ENCODE measurements around the gene LHFPL3.

Gene LHFPL3

GRCh38 chr7:104804696-104805095 is 476.3 kb downstream of the LHFPL3 start:
- no peak for DNase-seq

DNA sequence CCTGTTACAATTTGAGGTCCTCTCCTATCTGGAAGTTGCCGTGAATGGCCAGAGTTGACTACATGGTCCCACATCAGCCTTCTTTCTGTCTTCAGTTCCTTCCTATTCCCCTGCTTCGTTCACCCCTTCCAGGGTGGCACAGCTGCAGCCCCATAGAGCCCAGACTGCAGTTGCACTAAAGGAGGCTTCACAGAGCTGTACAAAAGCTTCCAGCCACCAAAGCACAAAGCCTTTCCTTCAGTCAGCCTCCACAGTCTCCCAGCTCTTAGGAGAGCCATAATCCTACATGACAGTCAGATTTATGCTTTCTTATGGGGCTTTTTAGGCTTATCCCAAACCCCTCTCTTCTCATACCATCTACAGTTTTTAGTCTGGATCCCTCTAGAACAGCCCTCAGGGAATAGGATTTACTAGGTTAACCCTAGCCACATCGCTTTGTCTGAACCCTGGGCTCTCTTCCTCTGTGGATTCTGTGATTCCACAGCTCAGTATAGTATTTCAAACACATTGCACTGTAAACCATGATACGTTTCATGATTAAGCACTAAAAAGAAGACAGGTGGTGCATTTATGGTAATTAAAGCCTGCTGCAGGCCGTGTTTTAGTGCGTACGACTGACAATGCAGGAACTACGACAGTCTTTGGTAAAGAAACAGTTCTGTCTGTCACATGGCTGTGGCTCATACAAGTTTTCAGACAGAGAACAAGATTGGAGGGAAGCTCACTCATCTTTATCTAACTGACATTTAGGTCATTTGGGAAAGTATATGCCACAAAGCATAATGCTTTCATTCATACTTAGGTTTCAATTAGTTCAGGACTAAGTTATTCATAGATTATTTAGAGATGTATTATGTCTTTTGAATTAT is 477.3 kb downstream of the LHFPL3 start:
- peak; percentile 81 for DNase-seq

GRCh38 chr7:104807671-104808070 is 479.3 kb downstream of the LHFPL3 start:
- no peak for DNase-seq

DNA sequence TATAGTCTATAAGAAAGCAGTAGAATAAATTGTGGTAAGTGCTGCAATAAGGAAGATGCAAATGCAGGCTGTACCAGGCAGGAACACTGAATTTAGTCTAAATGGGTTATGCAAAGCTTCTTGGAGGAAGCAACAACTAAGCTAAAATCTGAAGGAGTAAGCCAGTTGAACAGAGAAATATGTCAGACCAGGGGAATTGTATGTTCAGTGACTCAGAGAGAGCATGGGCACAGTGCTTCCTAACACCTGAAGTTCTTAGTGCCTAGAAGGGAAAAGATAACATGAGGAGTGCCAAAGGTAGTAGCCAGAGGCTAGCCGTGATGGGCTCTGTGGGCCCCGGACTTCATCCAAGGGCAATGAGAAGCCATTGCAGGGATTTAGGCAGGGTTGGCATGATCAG is 481.5 kb downstream of the LHFPL3 start:
- DNase-seq = no peak

DNA sequence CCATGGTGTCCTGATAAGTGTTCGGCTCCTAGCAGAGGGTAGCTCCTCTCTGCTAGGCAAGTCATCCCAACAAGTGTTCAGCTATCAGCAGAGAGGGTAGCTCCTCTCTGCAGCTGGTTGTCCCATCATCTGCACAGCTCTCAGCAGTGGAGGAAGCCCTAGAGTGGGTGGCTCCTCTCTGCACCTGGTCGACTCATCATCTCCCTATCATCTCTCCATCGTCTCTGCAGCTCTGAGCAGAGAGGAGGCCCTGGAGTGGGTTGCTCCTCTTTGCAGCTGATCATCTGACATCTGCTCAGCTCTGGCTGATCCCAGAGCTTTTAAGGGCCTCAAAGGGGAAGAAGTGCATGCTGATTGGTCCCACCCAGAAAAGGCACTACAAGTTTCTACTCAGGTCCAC is 485.7 kb downstream of the LHFPL3 start:
- no peak for DNase-seq

DNA sequence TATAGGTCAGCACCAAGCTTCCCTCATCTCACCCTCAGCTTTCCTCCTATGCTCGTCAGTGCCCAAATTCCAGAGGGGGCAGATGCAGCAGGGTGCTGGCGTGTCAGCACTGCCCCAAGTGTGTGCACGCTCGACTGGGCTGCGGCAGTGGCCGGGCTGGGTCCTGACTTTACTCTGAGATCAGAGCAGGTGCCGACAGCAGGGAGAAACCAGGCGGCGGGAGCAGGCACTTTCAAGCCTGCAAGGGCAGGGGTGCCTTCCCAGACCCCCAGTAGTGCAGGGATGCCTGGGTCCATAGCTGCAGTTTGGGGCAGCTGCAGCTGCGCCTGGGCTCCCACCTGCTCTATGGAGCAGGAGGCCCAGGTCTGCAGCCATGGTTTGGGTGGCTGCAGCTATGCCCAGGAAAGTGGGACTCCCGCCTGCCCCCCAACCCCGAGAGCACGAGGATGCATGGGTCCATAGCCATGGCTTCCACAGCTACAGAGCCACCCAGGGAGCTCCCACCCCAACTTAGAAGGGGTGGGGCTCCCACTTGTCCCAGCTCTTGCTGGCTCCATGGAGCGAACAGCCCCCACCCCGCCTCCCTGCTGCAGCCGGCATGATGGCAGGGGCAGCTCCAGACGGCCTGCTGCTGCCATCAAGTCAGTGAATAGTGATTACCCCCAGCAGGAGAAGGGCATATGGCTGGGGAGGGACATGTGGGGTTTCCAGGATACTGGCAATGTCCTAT is 486.4 kb downstream of the LHFPL3 start:
- DNase-seq = peak; percentile 15

DNA sequence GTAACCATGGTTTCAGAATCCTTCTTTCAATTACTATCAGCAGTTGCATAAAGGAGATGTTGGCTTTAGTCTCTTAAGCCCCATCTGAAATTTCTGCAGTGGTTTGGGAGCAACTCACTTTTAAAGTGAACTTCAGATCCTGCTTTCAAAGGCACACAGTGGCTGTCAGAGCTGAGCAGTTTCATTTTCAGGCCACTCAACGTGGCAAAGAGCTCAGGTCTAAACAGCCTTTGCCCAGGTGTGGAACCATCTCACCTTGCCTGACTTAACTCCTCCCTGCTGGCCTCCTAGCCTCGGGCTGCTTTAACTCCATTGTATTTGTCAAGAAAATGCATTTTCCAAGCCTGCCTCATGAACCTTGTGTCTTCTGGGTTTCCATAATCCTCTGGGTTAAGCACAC is 488.1 kb downstream of the LHFPL3 start:
- DNase-seq = no peak

DNA sequence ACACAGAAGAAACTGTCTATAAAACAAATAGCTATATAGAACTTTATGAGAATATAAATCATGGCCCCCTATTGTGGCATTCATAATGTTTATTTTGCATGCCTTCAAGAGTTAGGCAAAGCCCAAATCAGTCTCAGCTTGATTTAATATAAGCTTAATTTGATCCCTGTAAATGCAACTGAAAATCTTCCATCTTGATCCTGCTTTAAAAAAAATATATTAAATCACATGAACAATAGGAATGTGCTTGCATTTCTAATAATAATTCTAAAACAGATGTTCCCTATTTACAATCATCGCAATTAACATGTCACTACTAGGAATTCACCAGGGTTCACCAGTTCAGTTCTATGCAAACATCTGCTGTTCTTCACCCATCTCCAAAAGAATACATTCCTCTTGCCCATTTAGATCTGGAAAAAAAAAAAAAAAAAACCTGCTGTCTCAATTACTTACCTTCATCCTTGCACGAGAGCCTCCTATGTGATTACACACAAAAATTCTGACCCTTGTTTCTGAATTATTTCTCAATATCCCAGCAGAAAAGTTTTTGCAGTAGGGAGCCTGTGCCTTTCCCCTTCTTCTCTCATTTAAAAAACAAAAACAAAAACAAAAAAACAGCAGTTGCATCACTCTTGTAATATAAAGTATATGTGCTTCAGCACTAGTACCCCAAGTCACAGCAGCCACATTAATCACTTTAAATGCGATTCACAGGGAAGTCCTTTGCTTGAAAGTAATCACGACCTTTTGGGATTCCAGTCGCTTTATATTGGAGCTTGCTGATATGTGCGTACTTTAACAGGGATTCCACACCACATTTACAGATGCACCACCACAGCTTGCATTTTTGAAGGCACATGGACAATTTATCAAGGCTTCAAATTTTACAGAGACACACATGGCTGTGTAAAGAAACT is 490.8 kb downstream of the LHFPL3 start:
- DNase-seq = peak; percentile 100

- DNase-seq = no peak
Measured at GRCh38 chr7:104820836-104821535, 492.6 kb downstream of the LHFPL3 start.

- no peak for DNase-seq
Measured at GRCh38 chr7:104823177-104823576, 494.8 kb downstream of the LHFPL3 start.

DNA sequence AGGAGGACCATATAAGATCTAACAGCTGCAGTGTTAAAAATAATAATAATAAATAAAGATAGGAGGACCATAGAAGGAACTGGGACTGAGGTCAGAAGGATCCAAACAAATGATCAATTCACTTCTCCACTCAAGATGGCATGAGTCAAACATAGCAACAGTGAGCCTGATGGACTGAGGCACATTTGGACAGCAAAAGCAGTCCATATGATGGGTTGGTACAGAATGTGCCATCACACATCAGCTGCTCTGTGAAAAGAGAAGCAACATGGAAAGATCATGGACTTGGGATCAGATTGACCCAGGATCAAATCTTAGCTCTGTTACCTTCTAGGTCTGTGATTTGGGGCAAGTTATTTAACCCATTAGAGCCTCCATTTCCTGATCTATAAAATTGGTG is 496.7 kb downstream of the LHFPL3 start:
- no peak for DNase-seq

DNA sequence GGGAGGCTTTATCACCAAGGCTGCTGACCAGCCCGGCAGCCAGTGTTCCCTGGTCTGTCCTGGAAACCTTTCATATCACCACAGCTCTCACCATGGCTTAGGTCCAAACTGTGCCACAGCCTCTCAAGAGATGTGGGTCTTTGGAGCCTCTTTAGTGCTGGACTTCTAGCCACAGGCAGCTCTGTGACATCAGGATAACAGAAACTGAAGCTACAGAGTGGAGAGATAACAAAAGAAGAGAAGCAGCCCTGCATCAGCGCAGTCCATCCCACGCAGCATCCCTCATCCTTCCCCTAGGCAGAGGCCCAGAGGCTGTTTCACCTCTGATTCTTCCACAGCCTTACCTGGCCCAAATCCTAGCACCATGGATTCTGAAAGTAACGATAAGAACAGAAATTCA is 497.7 kb downstream of the LHFPL3 start:
- no peak for DNase-seq

GRCh38 chr7:104836976-104837375 is 508.6 kb downstream of the LHFPL3 start:
- DNase-seq = no peak

- DNase-seq = peak; percentile 14
Measured at GRCh38 chr7:104838537-104839299, 510.3 kb downstream of the LHFPL3 start.

- DNase-seq = no peak
Measured at GRCh38 chr7:104839842-104840241, 511.4 kb downstream of the LHFPL3 start.

- DNase-seq = no peak
Measured at GRCh38 chr7:104841798-104842197, 513.4 kb downstream of the LHFPL3 start.

DNA sequence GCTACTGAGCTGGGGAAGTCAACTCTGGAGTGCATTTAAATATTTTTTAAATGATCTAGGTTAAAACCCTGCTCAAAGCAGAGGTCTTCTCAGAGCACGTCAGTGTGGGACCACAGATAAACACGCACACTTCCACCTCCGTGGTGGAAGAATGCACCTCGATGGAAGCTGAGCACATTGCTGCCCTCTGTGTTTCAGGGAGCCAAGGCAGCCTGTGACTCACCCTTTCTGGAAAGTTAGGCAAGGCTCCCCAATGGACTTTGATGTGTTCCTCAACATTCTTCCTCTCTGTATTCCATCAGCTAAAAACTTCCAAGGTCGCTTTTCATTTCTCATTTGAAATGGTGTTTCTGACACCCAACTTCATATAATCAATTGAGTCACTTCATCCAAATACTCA is 514.8 kb downstream of the LHFPL3 start:
- DNase-seq = no peak

DNA sequence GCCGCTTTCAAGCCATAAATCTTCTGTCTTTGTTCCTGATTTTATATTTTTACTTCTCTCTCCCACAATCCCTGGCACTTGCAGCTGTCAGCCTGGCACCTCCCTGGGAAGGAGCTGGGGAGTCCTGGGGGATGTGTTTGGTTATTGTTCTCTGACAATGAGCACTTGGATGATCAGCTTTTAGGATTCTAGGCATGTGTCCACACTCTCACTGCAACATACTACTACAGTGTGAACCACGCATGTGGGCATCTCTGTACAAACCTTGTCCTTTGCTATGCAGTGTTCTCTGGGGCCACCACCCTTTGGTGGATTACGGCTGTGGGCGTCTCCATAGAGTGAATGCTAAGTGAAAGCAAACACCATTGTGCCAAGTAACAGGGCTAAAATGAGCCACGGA is 517.2 kb downstream of the LHFPL3 start:
- DNase-seq = no peak

GRCh38 chr7:104846731-104847130 is 518.3 kb downstream of the LHFPL3 start:
- no peak for DNase-seq

DNA sequence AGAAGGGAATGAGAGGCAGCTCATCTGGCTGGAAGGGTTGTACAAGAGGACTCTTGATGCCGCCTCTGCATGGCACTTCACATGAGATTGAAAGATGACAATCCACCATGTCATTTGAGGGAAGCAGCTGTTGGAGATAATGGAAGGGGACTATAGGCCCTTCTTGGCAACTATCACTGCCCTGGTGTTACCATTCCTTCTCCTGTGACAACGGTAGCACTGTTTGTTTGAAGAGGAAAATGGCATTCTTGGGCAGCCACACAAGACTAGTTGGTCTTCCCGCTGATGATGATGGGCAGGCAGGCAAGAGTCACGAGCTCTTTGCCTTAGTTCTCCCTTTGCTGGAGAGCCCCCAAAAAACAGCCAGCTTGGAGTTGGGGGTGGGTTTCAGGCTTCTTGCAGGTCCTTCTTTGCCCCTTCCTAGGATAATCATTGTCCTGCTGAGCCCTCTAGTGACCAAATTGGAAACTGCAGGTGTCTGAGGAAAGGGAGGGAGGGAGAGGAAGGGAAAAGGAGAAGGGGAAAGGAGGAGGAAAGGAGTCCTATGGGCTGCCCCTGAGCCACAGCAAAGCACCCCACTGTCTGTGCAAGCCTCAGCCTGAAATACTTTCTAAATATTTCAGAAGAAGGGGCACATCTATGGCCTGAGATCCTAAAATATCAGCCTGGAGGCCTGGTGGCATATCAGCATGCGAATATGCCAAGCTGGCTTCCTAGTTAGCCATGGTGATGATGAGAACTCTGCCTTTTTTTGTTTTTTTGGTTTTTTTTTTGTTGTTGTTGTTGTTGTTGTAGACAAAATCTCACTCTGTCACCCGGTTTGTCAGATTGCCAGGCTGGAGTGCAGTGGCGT is 520.0 kb downstream of the LHFPL3 start:
- peak; percentile 66 for DNase-seq

DNA sequence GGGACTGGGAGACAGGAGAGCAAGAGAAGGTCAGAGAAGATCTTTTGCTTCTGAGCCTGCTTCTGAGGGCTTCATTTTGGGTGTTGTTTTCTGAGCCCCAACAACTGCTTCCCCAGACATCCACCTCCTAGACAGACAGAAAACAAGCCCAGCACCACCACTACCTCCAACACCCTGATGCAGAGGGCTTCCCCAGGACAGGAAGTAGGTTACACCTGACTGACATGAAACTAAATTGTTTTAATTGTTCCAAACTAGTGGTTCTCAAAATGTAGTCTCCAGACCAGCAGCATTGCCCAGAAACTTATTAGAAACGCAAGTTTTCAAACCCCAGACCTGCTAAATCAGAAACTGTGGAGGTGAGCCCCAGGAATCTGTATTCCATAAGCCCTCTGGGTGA is 522.0 kb downstream of the LHFPL3 start:
- no peak for DNase-seq

Measured in NCI-H2171 treated with DMSO at 0.1 percent for 48 hours (cell line).